ENCODE data around the gene PASD1. TPM values are rescaled to one million over a fixed set of nuclear protein-coding genes. Genes with fewer than 3 reads are reported as not detected.

The PASD1 gene
- total RNA-seq, 2 donors from 2014 or later: not detected

DNA sequence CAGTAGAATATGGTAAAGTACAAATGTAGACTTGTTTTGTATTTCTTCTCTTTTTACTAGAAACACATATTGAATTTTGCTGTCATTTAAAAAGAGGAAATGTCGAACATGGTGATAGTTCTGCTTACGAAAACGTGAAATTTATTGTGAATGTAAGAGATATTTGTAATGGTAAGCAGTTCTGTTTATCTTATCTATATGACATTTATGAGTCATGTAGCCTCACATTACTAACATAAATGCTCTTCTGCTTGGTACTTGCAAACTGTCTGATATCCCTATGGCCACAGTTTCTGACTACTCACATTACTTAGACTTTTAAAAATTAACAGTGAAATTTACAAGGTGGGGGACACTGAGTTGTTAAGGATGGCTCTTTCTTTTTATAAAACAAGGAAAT, 57.9 kb downstream of the PASD1 start:
- Histone ChIP-seq H3K36me3 (no peaks in the 10 kb centered on the region), H3K27me3 (no peaks in the 10 kb centered on the region), H3K9me3 (no peaks in the 10 kb centered on the region), H3K4me3 (no peak overlapping the region), H3K27ac (no peak overlapping the region), H3K4me1 (no peaks in the 10 kb centered on the region)
- no peak for TF ChIP-seq CTCF (IDR thresholded peaks at IDR 0.05)
- DNase-seq (ENCODE audit: low spot score): no peak

DNA sequence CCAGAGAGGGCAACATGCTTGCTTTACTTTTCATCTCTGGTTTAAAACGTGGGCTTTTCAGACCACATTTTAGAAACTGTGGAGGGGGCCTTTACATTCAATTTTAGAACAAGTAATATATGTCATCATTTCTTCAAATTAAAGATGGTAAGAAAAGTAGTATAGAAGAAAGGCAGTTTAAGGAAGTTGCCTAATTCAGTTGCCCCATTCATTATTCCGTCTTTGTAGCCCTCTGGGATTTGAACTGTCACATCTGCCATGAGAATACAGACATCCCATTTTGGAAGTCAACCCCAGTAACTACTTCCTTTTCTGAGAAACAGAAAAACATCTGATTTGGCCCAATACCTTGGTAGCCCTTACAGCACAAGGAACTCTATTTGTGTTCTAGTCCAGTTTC, 61.2 kb downstream of the PASD1 start:
- TF ChIP-seq CTCF (IDR thresholded peaks at IDR 0.05): no peak
- Histone ChIP-seq H3K4me1 (no peaks in the 10 kb centered on the region), H3K4me3 (no peak overlapping the region), H3K36me3 (no peaks in the 10 kb centered on the region), H3K27ac (no peak overlapping the region), H3K27me3 (no peaks in the 10 kb centered on the region), H3K9me3 (no peaks in the 10 kb centered on the region)
- DNase-seq (ENCODE audit: low spot score): no peak

- no peaks in the 10 kb centered on the region for H3K9me3 ChIP-seq
- no peak overlapping the region for H3K4me3 ChIP-seq
- H3K36me3 ChIP-seq: no peaks in the 10 kb centered on the region
- H3K4me1 ChIP-seq: no peaks in the 10 kb centered on the region
- no peak for TF ChIP-seq CTCF (IDR thresholded peaks at IDR 0.05)
- H3K27me3 ChIP-seq: no peaks in the 10 kb centered on the region
- H3K27ac ChIP-seq: no peak overlapping the region
- DNase-seq (ENCODE audit: low spot score): no peak
These were observed 68.3 kb downstream of the PASD1 start for GRCh38 chrX:151631822-151632221.

DNA sequence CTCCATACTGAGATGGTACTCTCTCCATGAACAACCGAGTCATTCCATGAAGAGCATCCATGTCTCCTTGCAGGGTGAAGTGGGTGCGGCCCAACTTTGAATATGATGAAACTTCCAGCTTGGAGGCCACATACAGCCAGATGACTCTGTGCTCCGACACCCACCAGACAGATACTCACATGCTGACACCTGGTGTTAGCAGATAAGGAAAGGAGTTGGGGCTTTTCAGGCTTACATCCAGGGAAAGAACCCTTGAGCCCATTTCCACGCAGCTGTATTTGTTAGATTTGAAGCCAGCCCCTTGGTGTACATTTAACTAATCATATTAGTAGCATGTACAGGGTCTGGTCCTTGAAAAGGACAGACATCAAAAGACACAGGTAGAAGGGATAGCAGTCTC, 69.7 kb downstream of the PASD1 start:
- Histone ChIP-seq H3K27me3 (no peaks in the 10 kb centered on the region), H3K4me3 (no peak overlapping the region), H3K9me3 (no peaks in the 10 kb centered on the region), H3K4me1 (no peaks in the 10 kb centered on the region), H3K27ac (no peak overlapping the region), H3K36me3 (no peaks in the 10 kb centered on the region)
- no peak for TF ChIP-seq CTCF (IDR thresholded peaks at IDR 0.05)
- no peak for DNase-seq (ENCODE audit: low spot score)

DNA sequence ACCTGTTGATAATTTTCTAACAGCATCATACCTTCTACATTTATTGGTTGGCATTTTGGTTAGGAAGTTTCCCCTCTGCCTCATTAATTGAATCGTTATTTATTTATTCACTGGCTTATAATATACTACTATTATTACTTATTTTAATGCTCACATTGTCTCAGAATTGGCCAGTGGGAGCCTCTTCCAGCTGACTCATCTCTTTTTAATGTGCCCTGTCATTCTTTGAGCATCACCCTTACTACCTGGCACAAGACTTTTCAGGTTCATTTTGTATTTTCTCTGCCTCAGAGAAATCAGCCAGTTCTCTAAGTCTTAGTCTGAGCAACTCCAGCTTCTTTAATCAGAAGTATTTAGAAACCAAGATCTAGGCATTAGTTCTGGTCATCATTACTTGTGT, 71.5 kb downstream of the PASD1 start:
- Histone ChIP-seq H3K9me3 (no peaks in the 10 kb centered on the region), H3K27me3 (no peaks in the 10 kb centered on the region), H3K4me1 (no peaks in the 10 kb centered on the region), H3K4me3 (no peak overlapping the region), H3K36me3 (no peaks in the 10 kb centered on the region), H3K27ac (no peak overlapping the region)
- no peak for DNase-seq (ENCODE audit: low spot score)
- TF ChIP-seq CTCF (IDR thresholded peaks at IDR 0.05): no peak

DNA sequence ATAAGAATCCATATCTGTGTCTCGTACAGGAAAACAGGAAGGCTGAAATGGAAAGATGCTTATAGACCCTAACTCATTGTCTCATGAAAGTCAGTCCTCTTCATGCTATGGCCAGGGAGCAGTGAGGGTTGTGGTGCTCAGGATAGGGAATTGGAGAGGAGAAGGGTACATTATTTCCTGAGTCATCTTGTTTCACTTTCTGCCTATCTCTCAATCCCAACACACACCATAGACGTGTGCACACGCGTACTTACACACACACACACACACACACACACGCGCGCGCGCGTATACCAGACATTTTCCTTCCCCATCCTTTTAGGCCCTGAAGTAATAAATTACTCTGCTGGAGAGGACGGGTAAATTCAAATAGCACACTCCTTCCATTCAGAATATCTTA, 78.1 kb downstream of the PASD1 start:
- H3K27ac ChIP-seq: no peak overlapping the region
- no peak overlapping the region for H3K4me3 ChIP-seq
- no peaks in the 10 kb centered on the region for H3K27me3 ChIP-seq
- no peak for DNase-seq (ENCODE audit: low spot score)
- H3K4me1 ChIP-seq: no peaks in the 10 kb centered on the region
- H3K9me3 ChIP-seq: no peaks in the 10 kb centered on the region
- no peaks in the 10 kb centered on the region for H3K36me3 ChIP-seq
- no peak for TF ChIP-seq CTCF (IDR thresholded peaks at IDR 0.05)

Measured in right atrium auricular region (tissue), 2 donors.